HEK293T (cell line): ENCODE results near the gene TTLL3.
A peak's percentile ranks its signal among the peaks of the same experiment; 100 is the strongest.

Experiments
- CTCF ChIA-PET: fragments of 350-600 bp; formaldehyde crosslinking; extraction: SDS; loops from one replicate; lab custom pipeline; 2021; ENCODE audit warnings: antibody characterized with exemption, inconsistent platforms; lab: Yijun Ruan, JAX
- POLR2A ChIA-PET: fragments of 350-600 bp; formaldehyde crosslinking; extraction: SDS; loops from one replicate; lab custom pipeline; 2020; ENCODE audit warnings: antibody characterized with exemption, inconsistent platforms; lab: Yijun Ruan, JAX
- DNase-seq: peaks from one replicate; pipeline ENCODE4 v3.0.0; 2012; ENCODE audit warnings: mixed read lengths; ENCODE audit errors: extremely low spot score
- ARNT ChIP-seq: fragments of 450-650 bp; IDR thresholded peaks from 2 replicates; pipeline ENCODE4 v1.6.1; 2017; ENCODE audit warnings: mild to moderate bottlenecking
- BHLHE40 ChIP-seq: fragments of 450-650 bp; IDR thresholded peaks from 2 replicates; pipeline ENCODE4 v1.6.1; 2016; ENCODE audit warnings: mild to moderate bottlenecking, moderate library complexity, borderline replicate concordance
- CTBP1 ChIP-seq: fragments of 450-650 bp; IDR thresholded peaks from 2 replicates; pipeline ENCODE4 v1.6.1; 2016; ENCODE audit warnings: borderline replicate concordance
- ELF4 ChIP-seq: fragments of 450-650 bp; IDR thresholded peaks from 2 replicates; pipeline ENCODE4 v1.6.1; 2017; ENCODE audit warnings: antibody characterized with exemption
- FOXA1 ChIP-seq: fragments of 450-650 bp; IDR thresholded peaks from 2 replicates; pipeline ENCODE4 v1.6.1; 2016; ENCODE audit warnings: mild to moderate bottlenecking
- FOXK2 ChIP-seq: fragments of 450-650 bp; IDR thresholded peaks from 2 replicates; pipeline ENCODE4 v1.6.1; 2016; ENCODE audit warnings: mild to moderate bottlenecking
- FOXM1 ChIP-seq: fragments of 450-650 bp; IDR thresholded peaks from 2 replicates; pipeline ENCODE4 v1.6.1; 2017; ENCODE audit warnings: mild to moderate bottlenecking, borderline replicate concordance
- HDGF ChIP-seq: fragments of 450-650 bp; IDR thresholded peaks from 2 replicates; pipeline ENCODE4 v1.6.1; 2017; ENCODE audit warnings: antibody characterized with exemption, borderline replicate concordance
- L3MBTL2 ChIP-seq: fragments of 450-650 bp; conservative IDR thresholded peaks from 2 replicates; pipeline ENCODE4 v1.6.1; 2016; ENCODE audit warnings: mild to moderate bottlenecking
- LEF1 ChIP-seq: fragments of 450-650 bp; IDR thresholded peaks from 2 replicates; pipeline ENCODE4 v1.6.1; 2017; ENCODE audit warnings: mild to moderate bottlenecking, borderline replicate concordance
- NFRKB ChIP-seq: fragments of 450-650 bp; IDR thresholded peaks from 2 replicates; pipeline ENCODE4 v1.6.1; 2016; ENCODE audit warnings: mild to moderate bottlenecking, moderate library complexity
- PKNOX1 ChIP-seq: fragments of 450-650 bp; IDR thresholded peaks from 2 replicates; pipeline ENCODE4 v1.6.1; 2016
- SP1 ChIP-seq: fragments of 450-650 bp; IDR thresholded peaks from 2 replicates; pipeline ENCODE4 v1.6.1; 2017
- SUZ12 ChIP-seq: fragments of 450-650 bp; IDR thresholded peaks from 2 replicates; pipeline ENCODE4 v1.6.1; 2016; ENCODE audit warnings: mild to moderate bottlenecking
- TARDBP ChIP-seq: fragments of 450-650 bp; IDR thresholded peaks from 2 replicates; pipeline ENCODE4 v1.6.1; 2016
- ZNF384 ChIP-seq: fragments of 450-650 bp; IDR thresholded peaks from 2 replicates; pipeline ENCODE4 v1.6.1; 2016

TTLL3 gene

GRCh38 chr3:9781978-9782603, 28.0 kb upstream of the TTLL3 start:
- POLR2A ChIA-PET: interaction anchor here (2.6 kb wide), 1 partner anchor 11 kb away, joined by 8 read pairs; the partner anchor contains the start of genes ARPC4 and TADA3
- CTCF ChIA-PET: interaction anchor here (0.6 kb wide), 1 partner anchor 126 kb away, joined by 3 read pairs; no protein-coding TSS in a partner anchor
- TF ChIP-seq FOXK2: no peak
- TF ChIP-seq HDGF: no peak
- TF ChIP-seq FOXA1: no peak
- TF ChIP-seq NFRKB: no peak
- no peak for TF ChIP-seq BHLHE40
- TF ChIP-seq FOXM1: no peak
- no peak for TF ChIP-seq ZNF384
- no peak for TF ChIP-seq SUZ12
- TF ChIP-seq LEF1: no peak
- TF ChIP-seq ELF4: no peak
- TF ChIP-seq L3MBTL2: no peak
- no peak for TF ChIP-seq PKNOX1
- TF ChIP-seq CTBP1: no peak
- no peak for TF ChIP-seq TARDBP
- no peak for TF ChIP-seq SP1
- no peak for TF ChIP-seq ARNT
- DNase-seq: no peak

- TF ChIP-seq ARNT (no peak), PKNOX1 (peak; percentile 74)
- POLR2A ChIA-PET: interaction anchor here (2.6 kb wide), 1 partner anchor 10 kb away, joined by 8 read pairs; the partner anchor contains the start of genes ARPC4 and TADA3
- DNase-seq: no peak
These were observed 27.3 kb upstream of the TTLL3 start for GRCh38 chr3:9782770-9783169.

GRCh38 chr3:9783954-9784353, 26.1 kb upstream of the TTLL3 start:
- no peak for DNase-seq
- ChIA-PET POLR2A (interaction anchor here (0.7 kb wide), 1 partner anchor 9 kb away, joined by 4 read pairs; the partner anchor contains the start of gene ARPC4), CTCF (no interaction called here)
- TF ChIP-seq SP1 (no peak), FOXK2 (no peak), CTBP1 (no peak), ELF4 (no peak), FOXM1 (no peak), FOXA1 (no peak), SUZ12 (no peak), ZNF384 (no peak), NFRKB (no peak), HDGF (no peak), L3MBTL2 (no peak), PKNOX1 (no peak), TARDBP (no peak), BHLHE40 (no peak), LEF1 (no peak), ARNT (no peak)

More at GRCh38 chr3:9782770-9783169, 27.3 kb upstream of the TTLL3 start:
- CTCF ChIA-PET: interaction anchor here (0.7 kb wide), 1 partner anchor 173 kb away, joined by 3 read pairs; no protein-coding TSS in a partner anchor

GRCh38 chr3:9784965-9785364, 25.1 kb upstream of the TTLL3 start:
- ChIA-PET CTCF (no interaction called here), POLR2A (interaction anchor here (1.0 kb wide), 1 partner anchor 15 kb away, joined by 3 read pairs; the partner anchor contains the start of gene CAMK1)
- TF ChIP-seq FOXK2: no peak
- no peak for TF ChIP-seq HDGF
- no peak for TF ChIP-seq SUZ12
- TF ChIP-seq NFRKB: no peak
- no peak for TF ChIP-seq ELF4
- TF ChIP-seq SP1: no peak
- no peak for TF ChIP-seq L3MBTL2
- TF ChIP-seq CTBP1: no peak
- TF ChIP-seq LEF1: no peak
- TF ChIP-seq ZNF384: no peak
- TF ChIP-seq TARDBP: no peak
- TF ChIP-seq FOXA1: no peak
- no peak for TF ChIP-seq ARNT
- TF ChIP-seq FOXM1: no peak
- no peak for TF ChIP-seq BHLHE40
- no peak for TF ChIP-seq PKNOX1
- DNase-seq: no peak

GRCh38 chr3:9785602-9786001, 24.5 kb upstream of the TTLL3 start:
- CTCF ChIA-PET: interaction anchor here (0.8 kb wide), 1 partner anchor 58 kb away, joined by 3 read pairs; no protein-coding TSS in a partner anchor
- no peak for TF ChIP-seq FOXM1
- no peak for TF ChIP-seq PKNOX1
- no peak for TF ChIP-seq LEF1
- TF ChIP-seq SP1: no peak
- no peak for TF ChIP-seq FOXA1
- no peak for TF ChIP-seq TARDBP
- TF ChIP-seq BHLHE40: no peak
- TF ChIP-seq L3MBTL2: no peak
- no peak for TF ChIP-seq ELF4
- TF ChIP-seq CTBP1: no peak
- no peak for TF ChIP-seq SUZ12
- TF ChIP-seq ARNT: no peak
- TF ChIP-seq FOXK2: no peak
- no peak for TF ChIP-seq ZNF384
- TF ChIP-seq NFRKB: no peak
- TF ChIP-seq HDGF: no peak
- no peak for DNase-seq
- POLR2A ChIA-PET: interaction anchor here (1.0 to 1.3 kb wide), 3 partner anchors 16 to 137 kb away, joined by 3 to 4 read pairs (median 3); partner anchors contain the start of genes CAMK1 and OGG1
